ENCODE results near the gene EFCAB13. TPM values are rescaled to one million over a fixed set of nuclear protein-coding genes. Genes with fewer than 3 reads are reported as not detected.

Gene EFCAB13
- total RNA-seq, 3 donors from 2014 or later, result 2.7 to 15.3 (median 4.7) TPM

DNA sequence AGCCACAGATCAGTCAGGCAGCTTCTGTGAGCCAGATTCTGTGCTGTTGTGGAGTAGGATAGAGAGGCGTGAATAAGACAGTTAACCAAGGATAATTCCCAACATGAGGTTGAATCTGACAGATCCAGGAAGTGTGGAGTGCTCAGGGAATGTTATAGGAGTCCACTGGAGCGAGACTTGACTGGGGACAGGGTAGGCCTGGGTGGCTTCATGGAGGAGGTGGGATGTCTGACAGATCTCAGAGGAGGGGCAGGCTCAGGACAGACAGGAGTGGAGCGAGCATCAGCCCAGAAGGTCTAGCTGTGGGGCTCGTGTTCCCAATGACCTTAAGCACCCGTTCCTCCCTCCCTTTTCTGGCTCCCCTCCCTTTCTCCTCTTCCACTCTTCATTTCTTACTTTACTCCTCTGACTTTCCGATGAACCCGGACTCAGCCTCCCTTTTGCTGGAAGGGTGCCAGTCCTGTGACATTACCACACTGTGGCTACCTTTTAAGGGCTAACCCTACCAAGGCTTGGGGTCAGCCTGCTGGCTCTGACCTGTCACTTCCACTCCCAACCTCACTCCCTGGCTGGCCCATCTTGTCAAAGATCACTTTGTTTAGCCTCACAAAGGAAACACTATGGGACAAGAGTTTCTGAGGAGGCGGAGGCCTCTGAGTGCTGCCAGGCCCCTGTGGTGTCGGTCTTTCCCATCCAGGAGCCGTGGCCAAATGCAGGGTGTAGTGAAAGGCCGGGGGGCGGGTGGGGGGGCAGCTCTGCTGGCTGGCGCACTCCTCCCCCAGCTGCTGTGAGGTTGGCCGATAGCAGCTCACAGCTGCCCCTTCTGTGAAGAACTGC is 28.5 kb upstream of the EFCAB13 start:
- DNase-seq (no peak), ATAC-seq (no peak)
- Histone ChIP-seq H3K4me1 (ENCODE audit: low read depth) (no peaks in the 10 kb centered on the region), H3K9me3 (no peaks in the 10 kb centered on the region), H3K4me3 (no peak overlapping the region), H3K36me3 (ENCODE audit: low read depth) (no peaks in the 10 kb centered on the region)
- intact Hi-C loops (cut with DNase I, micrococcal nuclease), result no loop called here
- TF ChIP-seq, protein P1, sequence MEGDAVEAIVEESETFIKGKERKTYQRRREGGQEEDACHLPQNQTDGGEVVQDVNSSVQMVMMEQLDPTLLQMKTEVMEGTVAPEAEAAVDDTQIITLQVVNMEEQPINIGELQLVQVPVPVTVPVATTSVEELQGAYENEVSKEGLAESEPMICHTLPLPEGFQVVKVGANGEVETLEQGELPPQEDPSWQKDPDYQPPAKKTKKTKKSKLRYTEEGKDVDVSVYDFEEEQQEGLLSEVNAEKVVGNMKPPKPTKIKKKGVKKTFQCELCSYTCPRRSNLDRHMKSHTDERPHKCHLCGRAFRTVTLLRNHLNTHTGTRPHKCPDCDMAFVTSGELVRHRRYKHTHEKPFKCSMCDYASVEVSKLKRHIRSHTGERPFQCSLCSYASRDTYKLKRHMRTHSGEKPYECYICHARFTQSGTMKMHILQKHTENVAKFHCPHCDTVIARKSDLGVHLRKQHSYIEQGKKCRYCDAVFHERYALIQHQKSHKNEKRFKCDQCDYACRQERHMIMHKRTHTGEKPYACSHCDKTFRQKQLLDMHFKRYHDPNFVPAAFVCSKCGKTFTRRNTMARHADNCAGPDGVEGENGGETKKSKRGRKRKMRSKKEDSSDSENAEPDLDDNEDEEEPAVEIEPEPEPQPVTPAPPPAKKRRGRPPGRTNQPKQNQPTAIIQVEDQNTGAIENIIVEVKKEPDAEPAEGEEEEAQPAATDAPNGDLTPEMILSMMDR (IDR thresholded peaks at IDR 0.05), result no peak

- H3K4me3 ChIP-seq, result no peak overlapping the region
- H3K4me1 ChIP-seq (ENCODE audit: low read depth), result no peaks in the 10 kb centered on the region
- TF ChIP-seq, protein P1 (IDR thresholded peaks at IDR 0.05), result no peak
- DNase-seq (no peak), ATAC-seq (no peak)
- intact Hi-C loops (cut with DNase I, micrococcal nuclease), result no loop called here
- H3K36me3 ChIP-seq (ENCODE audit: low read depth), result no peaks in the 10 kb centered on the region
- H3K9me3 ChIP-seq, result no peaks in the 10 kb centered on the region
Measured at GRCh38 chr17:47295874-47296255, 27.9 kb upstream of the EFCAB13 start.

- TF ChIP-seq, protein P1 (IDR thresholded peaks at IDR 0.05), result no peak
- H3K9me3 ChIP-seq, result no peaks in the 10 kb centered on the region
- no peak for DNase-seq
- intact Hi-C loops (cut with DNase I, micrococcal nuclease), result no loop called here
- no peak overlapping the region for H3K4me3 ChIP-seq
- H3K4me1 ChIP-seq (ENCODE audit: low read depth), result no peaks in the 10 kb centered on the region
- ATAC-seq, result no peak
- no peaks in the 10 kb centered on the region for H3K36me3 ChIP-seq (ENCODE audit: low read depth)
Measured at GRCh38 chr17:47297661-47298400, 25.9 kb upstream of the EFCAB13 start.

DNA sequence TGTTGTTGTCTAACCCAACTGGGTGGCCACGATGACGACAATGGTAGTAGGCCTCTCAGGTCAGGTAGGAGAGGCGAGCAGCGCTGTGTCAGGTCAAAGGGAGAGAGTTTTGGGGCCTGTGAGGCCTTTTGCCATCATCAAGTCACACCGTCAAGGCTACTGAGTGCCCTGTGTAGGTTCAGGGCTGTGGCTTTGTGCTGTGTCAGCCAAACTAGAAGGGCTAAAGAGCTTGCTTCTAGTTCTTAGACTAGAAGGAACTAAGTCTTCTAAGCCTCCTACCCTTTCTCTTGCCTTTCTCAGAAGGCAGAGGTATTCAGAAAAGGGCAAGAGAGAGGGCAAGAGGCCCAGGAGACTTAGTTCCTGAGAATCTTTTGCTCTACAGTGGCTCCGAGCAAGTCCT is 25.0 kb upstream of the EFCAB13 start:
- intact Hi-C loops (cut with DNase I, micrococcal nuclease), result no loop called here
- Histone ChIP-seq H3K9me3 (no peaks in the 10 kb centered on the region), H3K36me3 (ENCODE audit: low read depth) (no peaks in the 10 kb centered on the region), H3K4me3 (no peak overlapping the region), H3K4me1 (ENCODE audit: low read depth) (no peaks in the 10 kb centered on the region)
- TF ChIP-seq, protein P1 (IDR thresholded peaks at IDR 0.05), result no peak
- DNase-seq (no peak), ATAC-seq (no peak)

DNA sequence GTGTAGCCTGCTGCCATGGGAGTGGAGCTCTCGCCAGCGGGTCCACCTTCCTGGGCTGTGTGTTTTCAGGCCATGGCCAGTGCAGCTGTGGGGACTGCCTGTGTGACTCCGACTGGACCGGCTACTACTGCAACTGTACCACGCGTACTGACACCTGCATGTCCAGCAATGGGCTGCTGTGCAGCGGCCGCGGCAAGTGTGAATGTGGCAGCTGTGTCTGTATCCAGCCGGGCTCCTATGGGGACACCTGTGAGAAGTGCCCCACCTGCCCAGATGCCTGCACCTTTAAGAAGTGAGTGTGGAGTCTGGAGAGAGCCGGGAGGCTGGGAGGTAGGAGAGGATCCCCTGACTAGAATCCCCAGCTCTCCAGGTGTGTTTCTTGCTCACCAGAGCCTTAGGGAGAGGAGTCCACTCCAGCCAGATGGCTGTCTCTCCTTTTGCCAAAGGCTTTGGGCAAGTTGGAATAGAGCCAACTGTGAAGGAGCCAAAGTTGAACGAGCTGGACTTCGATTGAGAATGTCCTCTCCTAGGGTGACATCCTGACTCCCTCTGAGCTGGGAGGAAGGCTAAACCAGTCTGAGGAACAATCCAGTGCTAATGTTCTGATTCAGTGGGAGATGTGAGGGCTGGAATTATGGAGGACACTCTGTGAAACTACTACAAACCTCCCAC is 24.4 kb upstream of the EFCAB13 start:
- H3K36me3 ChIP-seq (ENCODE audit: low read depth), result no peaks in the 10 kb centered on the region
- H3K4me3 ChIP-seq, result no peak overlapping the region
- no peaks in the 10 kb centered on the region for H3K4me1 ChIP-seq (ENCODE audit: low read depth)
- ATAC-seq (no peak), DNase-seq (no peak)
- no peaks in the 10 kb centered on the region for H3K9me3 ChIP-seq
- intact Hi-C loops (cut with DNase I, micrococcal nuclease), result no loop called here
- TF ChIP-seq, protein P1 (IDR thresholded peaks at IDR 0.05), result no peak
